ENCODE data around the gene GRN. TPM values are rescaled to one million over a fixed set of nuclear protein-coding genes. Genes with fewer than 3 reads are reported as not detected.

The GRN gene
- total and polyA plus RNA-seq, 2 of the 13 experiments (the other 11 are each of a cell fraction or from before 2014, with no cell fraction given): 86.6 to 143 TPM

GRCh38 chr17:44345454-44346026, 438 bp downstream of the GRN start (continued):
- no peak for TF ChIP-seq BATF2 (CRISPR knock-in tag; IDR thresholded peaks at IDR 0.05)
- TF ChIP-seq, protein P1, sequence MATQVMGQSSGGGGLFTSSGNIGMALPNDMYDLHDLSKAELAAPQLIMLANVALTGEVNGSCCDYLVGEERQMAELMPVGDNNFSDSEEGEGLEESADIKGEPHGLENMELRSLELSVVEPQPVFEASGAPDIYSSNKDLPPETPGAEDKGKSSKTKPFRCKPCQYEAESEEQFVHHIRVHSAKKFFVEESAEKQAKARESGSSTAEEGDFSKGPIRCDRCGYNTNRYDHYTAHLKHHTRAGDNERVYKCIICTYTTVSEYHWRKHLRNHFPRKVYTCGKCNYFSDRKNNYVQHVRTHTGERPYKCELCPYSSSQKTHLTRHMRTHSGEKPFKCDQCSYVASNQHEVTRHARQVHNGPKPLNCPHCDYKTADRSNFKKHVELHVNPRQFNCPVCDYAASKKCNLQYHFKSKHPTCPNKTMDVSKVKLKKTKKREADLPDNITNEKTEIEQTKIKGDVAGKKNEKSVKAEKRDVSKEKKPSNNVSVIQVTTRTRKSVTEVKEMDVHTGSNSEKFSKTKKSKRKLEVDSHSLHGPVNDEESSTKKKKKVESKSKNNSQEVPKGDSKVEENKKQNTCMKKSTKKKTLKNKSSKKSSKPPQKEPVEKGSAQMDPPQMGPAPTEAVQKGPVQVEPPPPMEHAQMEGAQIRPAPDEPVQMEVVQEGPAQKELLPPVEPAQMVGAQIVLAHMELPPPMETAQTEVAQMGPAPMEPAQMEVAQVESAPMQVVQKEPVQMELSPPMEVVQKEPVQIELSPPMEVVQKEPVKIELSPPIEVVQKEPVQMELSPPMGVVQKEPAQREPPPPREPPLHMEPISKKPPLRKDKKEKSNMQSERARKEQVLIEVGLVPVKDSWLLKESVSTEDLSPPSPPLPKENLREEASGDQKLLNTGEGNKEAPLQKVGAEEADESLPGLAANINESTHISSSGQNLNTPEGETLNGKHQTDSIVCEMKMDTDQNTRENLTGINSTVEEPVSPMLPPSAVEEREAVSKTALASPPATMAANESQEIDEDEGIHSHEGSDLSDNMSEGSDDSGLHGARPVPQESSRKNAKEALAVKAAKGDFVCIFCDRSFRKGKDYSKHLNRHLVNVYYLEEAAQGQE (IDR thresholded peaks at IDR 0.05; ENCODE audit: borderline replicate concordance in 1 of 2, low read depth in 1 of 2, low read length in 2 of 2): no peak; a peak in 1 of 4 replicates
- TF ChIP-seq ISL2 (CRISPR knock-in tag; IDR thresholded peaks at IDR 0.05): no peak
- peak; percentile 6; the same call in 1 of the 2 replicates for TF ChIP-seq ZNF441 (CRISPR knock-in tag; IDR thresholded peaks at IDR 0.05; ENCODE audit: borderline replicate concordance)
- no peak for TF ChIP-seq POLR2A (IDR thresholded peaks at IDR 0.05; ENCODE audit: insufficient read depth in 1 of 2, low read depth in 2 of 2, low read length in 2 of 2)
- no peak for TF ChIP-seq HDAC6 (IDR thresholded peaks at IDR 0.05; ENCODE audit: low read depth, low read length)
- no peak for TF ChIP-seq ZFP82 (CRISPR knock-in tag; IDR thresholded peaks at IDR 0.05; ENCODE audit: borderline replicate concordance)
- no peak for TF ChIP-seq ATF1 (CRISPR knock-in tag; IDR thresholded peaks at IDR 0.05)
- TF ChIP-seq MYNN (CRISPR knock-in tag; IDR thresholded peaks at IDR 0.05; ENCODE audit: low read depth): no peak; the same call in 1 of the 2 replicates
- TF ChIP-seq ZFP1 (CRISPR knock-in tag; IDR thresholded peaks at IDR 0.05): no peak
- peak; percentile 34 for TF ChIP-seq PAXIP1 (CRISPR knock-in tag; conservative IDR thresholded peaks at IDR 0.05)
- no peak for TF ChIP-seq CENPBD1 (CRISPR knock-in tag; IDR thresholded peaks at IDR 0.05; ENCODE audit: borderline replicate concordance, low read depth)
- TF ChIP-seq RXRA (CRISPR knock-in tag; IDR thresholded peaks at IDR 0.05): no peak
- no peak for TF ChIP-seq IKZF1 (IDR thresholded peaks at IDR 0.05)
- TF ChIP-seq ZNF350 (CRISPR knock-in tag; IDR thresholded peaks at IDR 0.05; ENCODE audit: borderline replicate concordance, low read depth): peak; percentile 63; the same call in 1 of the 2 replicates
- TF ChIP-seq, protein P2, sequence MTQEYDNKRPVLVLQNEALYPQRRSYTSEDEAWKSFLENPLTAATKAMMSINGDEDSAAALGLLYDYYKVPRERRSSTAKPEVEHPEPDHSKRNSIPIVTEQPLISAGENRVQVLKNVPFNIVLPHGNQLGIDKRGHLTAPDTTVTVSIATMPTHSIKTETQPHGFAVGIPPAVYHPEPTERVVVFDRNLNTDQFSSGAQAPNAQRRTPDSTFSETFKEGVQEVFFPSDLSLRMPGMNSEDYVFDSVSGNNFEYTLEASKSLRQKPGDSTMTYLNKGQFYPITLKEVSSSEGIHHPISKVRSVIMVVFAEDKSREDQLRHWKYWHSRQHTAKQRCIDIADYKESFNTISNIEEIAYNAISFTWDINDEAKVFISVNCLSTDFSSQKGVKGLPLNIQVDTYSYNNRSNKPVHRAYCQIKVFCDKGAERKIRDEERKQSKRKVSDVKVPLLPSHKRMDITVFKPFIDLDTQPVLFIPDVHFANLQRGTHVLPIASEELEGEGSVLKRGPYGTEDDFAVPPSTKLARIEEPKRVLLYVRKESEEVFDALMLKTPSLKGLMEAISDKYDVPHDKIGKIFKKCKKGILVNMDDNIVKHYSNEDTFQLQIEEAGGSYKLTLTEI (CRISPR knock-in tag; conservative IDR thresholded peaks at IDR 0.05): no peak
- no peak for TF ChIP-seq ZNF30 (CRISPR knock-in tag; IDR thresholded peaks at IDR 0.05)
- TF ChIP-seq ZNF451 (CRISPR knock-in tag; IDR thresholded peaks at IDR 0.05): no peak; the same call in 1 of the 2 replicates
- TF ChIP-seq EZH2 (conservative IDR thresholded peaks at IDR 0.05; ENCODE audit: low read depth, low read length): no peak
